T-helper 17 cell (primary cell): Measurements from ENCODE around the gene HNRNPH2. TPM values are rescaled to one million over a fixed set of nuclear protein-coding genes. Genes with fewer than 3 reads are reported as not detected.
A peak's percentile ranks its signal among the peaks of the same experiment; 100 is the strongest.

Experiments
- ATAC-seq: fragments of 150-1000 bp; cut with Tn5 transposase; 2 replicates; pipeline ENCODE4 v1.10.0; 2021; ENCODE audit warnings: mild to moderate bottlenecking, moderate library complexity
- DNase-seq, 3 donors: peaks; one replicate each; pipeline versions ENCODE4 v3.0.0 to v3.0.0-alpha.2; 2020 to 2021
- H3K9me3 ChIP-seq: one replicate; pipeline ENCODE4 v1.7.0; 2013; ENCODE audit warnings: low read length, mild to moderate bottlenecking; ENCODE audit not compliant: control insufficient read depth, poor library complexity, severe bottlenecking
- H3K27ac Mint-ChIP-seq: one replicate; pipeline ENCODE4 v1.8.0; 2022; ENCODE audit warnings: mild to moderate bottlenecking, moderate library complexity, mixed read lengths
- H3K27me3 Mint-ChIP-seq: one replicate; pipeline ENCODE4 v1.8.0; 2022; ENCODE audit warnings: mixed read lengths
- H3K36me3 Mint-ChIP-seq: one replicate; pipeline ENCODE4 v1.8.0; 2022; ENCODE audit warnings: low read depth, mixed read lengths
- H3K4me1 Mint-ChIP-seq: one replicate; pipeline ENCODE4 v1.8.0; 2022; ENCODE audit warnings: mild to moderate bottlenecking, mixed read lengths
- H3K4me3 Mint-ChIP-seq: one replicate; pipeline ENCODE4 v1.8.0; 2022; ENCODE audit warnings: mild to moderate bottlenecking, moderate library complexity, mixed read lengths
- total RNA-seq, 4 donors: library from RNA in 2 of 4; stranded (reverse) in 2 of 4; gene quantifications; one replicate each; pipeline ENCODE4 v1.2.3 and lab custom pipeline; 2022 to 2026

Gene HNRNPH2
- total RNA-seq, 2 donors from 2014 or later, result 34.7 to 43.2 TPM

DNA sequence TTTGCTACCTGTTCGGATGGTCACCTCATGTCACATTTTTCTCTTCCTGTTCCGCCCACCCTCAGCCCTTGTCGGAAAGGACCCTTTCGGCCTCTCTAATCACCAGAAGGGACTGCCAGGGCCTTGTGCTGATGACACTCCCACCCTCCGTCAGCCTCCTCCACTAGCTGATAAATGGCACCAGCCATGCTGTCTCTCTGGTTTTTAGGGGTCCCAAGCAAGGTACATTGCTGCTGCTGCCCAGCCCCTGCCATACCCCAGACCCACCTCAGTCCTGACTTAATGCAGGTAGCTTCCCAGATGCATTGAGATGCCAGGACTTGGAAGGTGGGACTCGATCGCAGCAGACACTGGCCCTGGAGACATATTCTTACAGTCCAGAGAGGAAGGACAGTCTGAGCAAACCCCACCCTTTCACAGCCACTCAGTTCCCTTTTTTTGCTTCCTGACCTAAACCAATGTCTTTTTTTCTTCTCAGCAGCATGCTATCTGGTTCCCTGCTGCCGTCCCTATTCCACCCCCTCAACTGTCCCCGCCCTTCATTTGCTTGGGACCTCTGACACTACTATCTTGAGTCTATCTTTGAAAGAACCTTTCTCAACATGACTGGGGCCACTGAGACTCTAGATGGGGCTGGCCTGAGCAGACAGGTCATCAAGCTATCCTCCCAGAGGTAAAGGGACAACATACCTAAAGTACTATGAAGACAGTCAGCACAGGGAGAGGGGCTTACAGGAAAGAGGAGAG lies 22.1 kb upstream of the HNRNPH2 start, which contains the start of gene BTK:
BTK (minus strand) TSS at position 397 of the 747 bp plus-strand sequence. CDS start 10,907 bp downstream, outside the sequence.
- Mint-ChIP-seq H3K4me1 (peaks cover under 1% of the 10 kb centered on the region), H3K36me3 (no peaks in the 10 kb centered on the region), H3K27me3 (no peaks in the 10 kb centered on the region), H3K27ac (no peak within 1 kb of the TSS), H3K4me3 (peak within 1 kb of the TSS; percentile 74)
- H3K9me3 ChIP-seq, result no peaks in the 10 kb centered on the region
- DNase-seq, result no peak
- no peak for ATAC-seq

DNA sequence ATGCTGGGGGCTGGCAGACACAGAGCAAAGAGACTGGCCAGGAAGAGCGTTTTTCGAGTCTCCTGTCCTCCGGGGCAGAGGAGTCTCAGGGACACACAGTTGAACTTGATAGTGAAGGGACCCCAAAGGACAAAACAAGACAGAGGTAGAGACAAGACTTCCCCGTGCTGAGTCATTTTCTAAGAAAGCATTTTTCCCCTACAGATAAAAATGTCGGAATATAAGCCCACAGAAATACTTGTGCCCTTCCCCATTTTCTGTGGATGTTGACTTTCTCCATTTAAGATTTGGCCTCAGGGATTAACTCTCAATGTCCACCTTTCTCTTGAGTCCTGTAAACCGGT lies 21.5 kb upstream of the HNRNPH2 start:
- no peaks in the 10 kb centered on the region for H3K27me3 Mint-ChIP-seq
- DNase-seq (no peak), ATAC-seq (no peak)
- peaks cover 6% of the 10 kb centered on the region for H3K4me1 Mint-ChIP-seq
- H3K9me3 ChIP-seq, result no peaks in the 10 kb centered on the region
- H3K27ac Mint-ChIP-seq, result no peak overlapping the region
- no peaks in the 10 kb centered on the region for H3K36me3 Mint-ChIP-seq
- H3K4me3 Mint-ChIP-seq, result no peak overlapping the region

DNA sequence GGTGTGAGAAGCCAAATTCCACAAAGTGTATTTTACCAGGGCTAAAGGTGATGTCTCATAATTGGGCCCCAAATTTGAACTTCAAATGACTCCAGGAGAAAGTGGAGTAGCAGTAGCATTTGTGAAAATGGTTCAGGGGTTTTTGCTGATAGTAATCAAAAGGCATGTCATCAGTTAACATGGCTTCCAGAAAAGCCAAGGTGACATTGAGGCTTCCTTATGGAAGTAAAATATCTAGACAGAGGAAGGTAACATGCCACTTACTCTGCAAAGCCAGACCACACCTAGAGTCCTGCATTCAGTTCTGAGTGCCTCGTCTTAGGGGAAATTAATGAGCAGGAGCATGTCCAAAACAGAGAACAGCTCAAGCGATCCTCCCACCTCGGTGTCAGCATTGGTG lies 19.4 kb upstream of the HNRNPH2 start:
- H3K36me3 Mint-ChIP-seq, result no peaks in the 10 kb centered on the region
- no peak overlapping the region for H3K27ac Mint-ChIP-seq
- H3K9me3 ChIP-seq, result no peaks in the 10 kb centered on the region
- no peak overlapping the region for H3K4me3 Mint-ChIP-seq
- no peaks in the 10 kb centered on the region for H3K27me3 Mint-ChIP-seq
- H3K4me1 Mint-ChIP-seq, result peaks cover 16% of the 10 kb centered on the region
- DNase-seq (no peak), ATAC-seq (no peak)

DNA sequence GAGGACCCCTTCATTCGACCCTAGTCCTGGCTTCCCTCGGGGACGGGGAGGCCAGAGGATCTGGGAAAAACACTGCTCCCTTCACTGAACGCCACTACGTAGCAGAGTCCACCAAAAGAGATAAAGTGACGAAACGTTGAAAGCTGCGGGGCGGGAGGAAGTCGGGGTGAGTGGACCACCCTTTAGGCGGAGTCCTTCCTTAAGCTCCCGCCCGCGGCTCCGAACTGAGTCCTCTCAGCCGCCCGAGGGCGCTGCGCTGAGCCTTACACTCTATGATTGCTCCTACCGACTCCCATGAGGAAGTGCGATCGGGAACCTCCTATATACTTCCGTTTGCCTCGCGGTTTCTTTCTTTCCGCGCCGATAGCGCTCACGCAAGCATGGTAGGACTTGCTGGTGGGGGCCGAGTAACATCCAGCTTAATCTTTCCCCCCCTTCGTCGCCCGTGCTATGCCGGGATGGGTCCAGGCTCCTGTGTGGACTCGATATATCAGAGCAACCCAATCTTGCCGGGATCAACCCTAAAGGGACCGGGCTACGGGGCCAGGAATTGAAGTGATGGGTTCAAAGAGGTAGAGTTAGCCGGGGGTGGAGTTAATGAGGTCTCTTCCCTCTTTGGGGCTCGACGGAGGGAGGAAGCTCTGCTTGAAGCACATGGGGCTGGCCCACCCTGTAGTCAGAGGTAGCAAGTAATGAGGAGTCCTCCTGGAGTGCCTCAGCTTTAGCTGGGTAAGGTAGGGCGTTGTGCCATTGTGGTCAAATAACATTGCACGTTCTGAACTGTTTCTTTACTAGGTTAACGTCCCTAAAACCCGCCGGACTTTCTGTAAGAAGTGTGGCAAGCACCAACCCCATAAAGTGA lies 17.1 kb upstream of the HNRNPH2 start, which contains the start of gene RPL36A:
RPL36A (plus strand) TSS at position 348 of the 862 bp plus-strand sequence; CDS start at position 381, 33 bp downstream.
- no peaks in the 10 kb centered on the region for H3K27me3 Mint-ChIP-seq
- ATAC-seq, result peak; percentile 95
- H3K27ac Mint-ChIP-seq, result peak within 1 kb of the TSS; percentile 89
- H3K4me1 Mint-ChIP-seq, result peaks cover 16% of the 10 kb centered on the region
- DNase-seq, result peak; percentile 57 to 68 (median 58)
- H3K9me3 ChIP-seq, result no peaks in the 10 kb centered on the region
- H3K36me3 Mint-ChIP-seq, result no peaks in the 10 kb centered on the region
- H3K4me3 Mint-ChIP-seq, result peak within 1 kb of the TSS; percentile 92

DNA sequence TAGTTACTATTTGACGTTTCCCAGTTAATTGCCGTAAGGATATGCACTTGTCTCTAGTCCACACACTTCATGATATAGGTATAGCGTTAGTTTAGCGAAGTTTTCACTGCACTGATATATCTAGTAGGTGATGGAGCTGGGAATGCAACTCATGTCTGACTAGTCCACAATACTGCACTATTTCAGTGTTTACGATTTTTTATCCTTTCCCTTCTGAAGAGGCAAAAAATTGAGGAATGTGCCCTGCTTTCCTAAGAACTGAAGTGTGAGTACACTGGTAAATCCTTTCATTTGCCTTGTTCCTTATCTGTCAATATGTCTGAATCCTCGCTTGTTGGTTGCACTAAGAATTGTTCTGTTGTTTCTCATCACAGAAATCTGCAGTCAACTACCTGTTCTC lies 16.2 kb upstream of the HNRNPH2 start:
- peaks cover 16% of the 10 kb centered on the region for H3K4me1 Mint-ChIP-seq

DNA sequence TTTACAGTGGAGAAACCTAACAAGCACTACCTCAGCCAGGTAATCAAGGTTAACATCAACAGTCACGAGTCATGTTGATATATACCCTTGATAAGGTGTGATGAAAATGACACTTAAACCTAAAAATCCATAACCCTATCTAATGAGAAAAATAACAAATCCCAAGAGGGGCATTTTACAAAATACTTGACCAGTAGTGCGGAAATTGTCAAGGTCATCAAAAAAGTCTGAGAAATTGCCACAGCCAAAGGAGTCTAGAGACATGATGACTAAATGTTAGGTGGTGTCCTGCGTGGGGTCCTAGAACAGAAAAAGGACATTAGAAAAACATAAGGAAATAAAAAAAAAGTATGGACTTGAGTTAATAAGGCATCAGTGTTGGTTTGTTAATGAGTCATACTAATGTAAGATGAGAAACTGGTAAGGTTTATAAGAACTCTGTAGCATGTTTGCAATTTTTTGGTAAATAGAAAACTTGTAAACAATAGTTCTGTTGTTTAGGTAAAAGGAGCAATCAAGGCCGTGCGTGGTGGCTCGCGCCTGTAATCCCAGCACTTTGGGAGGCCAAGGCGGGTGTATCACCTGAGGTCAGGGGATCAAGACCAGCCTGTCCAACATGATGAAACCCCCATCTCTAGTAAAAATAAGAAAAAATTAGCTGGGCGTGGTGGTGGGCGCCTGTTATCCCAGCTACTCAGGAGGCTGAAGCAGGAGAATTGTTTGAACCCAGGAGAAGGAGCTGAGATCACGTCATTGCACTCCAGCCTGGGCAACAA lies 14.3 kb upstream of the HNRNPH2 start:
- no peaks in the 10 kb centered on the region for H3K9me3 ChIP-seq
- DNase-seq (no peak), ATAC-seq (no peak)
- peaks cover 16% of the 10 kb centered on the region for H3K4me1 Mint-ChIP-seq
- no peaks in the 10 kb centered on the region for H3K27me3 Mint-ChIP-seq
- no peaks in the 10 kb centered on the region for H3K36me3 Mint-ChIP-seq
- H3K27ac Mint-ChIP-seq, result peak overlapping the region; percentile 89
- no peak overlapping the region for H3K4me3 Mint-ChIP-seq

More for the DNA sequence above, 16.2 kb upstream of the HNRNPH2 start:
- ATAC-seq (no peak), DNase-seq (no peak)
- Mint-ChIP-seq H3K27ac (peak overlapping the region; percentile 89), H3K4me3 (peak overlapping the region; percentile 92), H3K36me3 (no peaks in the 10 kb centered on the region), H3K27me3 (no peaks in the 10 kb centered on the region)
- H3K9me3 ChIP-seq, result no peaks in the 10 kb centered on the region

DNA sequence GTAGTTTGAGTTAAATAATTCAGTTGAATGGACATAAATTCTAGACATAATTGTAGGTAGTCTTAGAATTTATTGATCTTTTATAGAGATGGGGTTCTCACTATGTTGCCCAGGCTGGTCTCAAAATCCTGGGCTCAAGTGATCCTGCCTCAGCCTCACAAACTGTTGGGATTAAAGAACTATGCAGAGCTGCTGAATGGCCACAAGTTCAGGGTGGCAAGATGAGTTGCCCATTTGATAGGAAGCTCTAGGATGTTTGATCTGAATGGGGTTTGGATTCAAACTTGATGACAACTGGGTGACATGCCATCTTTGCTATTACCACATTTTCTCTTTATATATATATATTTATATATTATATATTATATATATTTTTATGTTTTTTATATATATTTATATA lies 13.7 kb upstream of the HNRNPH2 start:
- H3K4me1 Mint-ChIP-seq, result peaks cover 16% of the 10 kb centered on the region
- no peaks in the 10 kb centered on the region for H3K9me3 ChIP-seq
- H3K36me3 Mint-ChIP-seq, result no peaks in the 10 kb centered on the region
- H3K4me3 Mint-ChIP-seq, result no peak overlapping the region
- DNase-seq (no peak), ATAC-seq (no peak)
- peak overlapping the region; percentile 89 for H3K27ac Mint-ChIP-seq
- H3K27me3 Mint-ChIP-seq, result no peaks in the 10 kb centered on the region

DNA sequence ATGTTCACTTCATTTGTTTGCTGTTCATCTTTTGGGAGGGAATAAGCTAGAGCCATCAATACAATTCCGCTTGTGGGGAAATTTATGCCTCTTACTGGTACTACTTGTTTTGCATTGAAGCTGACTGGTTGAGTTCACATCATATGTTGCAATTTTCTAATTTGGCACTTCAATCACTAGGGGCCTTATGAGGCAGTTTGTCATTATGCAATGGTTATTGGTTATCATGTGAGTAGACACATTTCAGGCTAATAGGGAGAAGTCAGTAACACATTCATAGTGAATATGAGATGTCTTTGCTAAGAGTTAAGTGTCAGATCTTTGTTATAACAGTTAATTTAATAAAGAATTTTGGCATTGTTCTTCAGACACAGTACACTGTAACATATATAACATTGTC lies 12.2 kb upstream of the HNRNPH2 start:
- Mint-ChIP-seq H3K4me1 (peaks cover 18% of the 10 kb centered on the region), H3K36me3 (peaks cover 3% of the 10 kb centered on the region), H3K27me3 (no peaks in the 10 kb centered on the region), H3K27ac (no peak overlapping the region), H3K4me3 (no peak overlapping the region)
- no peaks in the 10 kb centered on the region for H3K9me3 ChIP-seq
- no peak for ATAC-seq
- no peak for DNase-seq

DNA sequence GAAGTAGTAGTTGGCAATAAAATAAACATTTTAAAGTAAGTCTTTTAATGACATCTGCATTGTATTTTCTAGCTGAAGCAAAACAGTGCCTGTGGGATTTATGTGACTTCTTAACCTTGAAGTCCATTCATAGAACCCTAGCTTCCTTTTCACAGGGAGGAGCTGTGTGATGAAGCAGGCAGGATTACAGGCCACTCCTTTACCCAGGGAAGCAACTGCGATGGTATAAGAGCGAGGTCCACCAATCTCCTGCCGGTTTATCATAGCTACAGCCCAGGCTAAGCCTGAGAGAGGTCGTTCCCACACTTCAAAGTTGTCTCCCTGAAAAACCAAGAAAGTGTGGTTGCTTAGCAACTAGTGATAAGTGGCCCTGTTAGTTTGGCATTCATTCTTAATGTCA lies 10.2 kb upstream of the HNRNPH2 start:
- no peak for DNase-seq
- H3K4me1 Mint-ChIP-seq, result peaks cover 2% of the 10 kb centered on the region

DNA sequence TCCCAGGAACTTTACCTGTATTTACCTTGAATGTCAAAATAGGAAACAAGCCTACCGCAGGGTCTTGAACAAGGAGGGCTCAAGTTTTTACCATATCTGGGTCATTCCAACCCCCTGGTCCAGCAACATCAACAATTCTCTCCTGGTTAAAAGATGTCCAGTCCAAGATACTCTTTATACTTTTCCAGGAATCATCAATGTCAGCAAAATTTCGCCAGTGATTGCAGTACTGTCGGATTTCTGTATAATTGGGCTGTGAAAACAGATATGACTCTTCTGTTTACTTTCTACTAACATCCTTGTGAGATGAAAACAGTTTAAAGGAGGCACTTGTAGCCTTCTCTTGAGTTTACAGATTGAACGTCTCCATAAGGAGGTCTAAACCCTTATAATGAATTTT lies 9.3 kb upstream of the HNRNPH2 start:
- H3K27me3 Mint-ChIP-seq, result no peaks in the 10 kb centered on the region
- H3K9me3 ChIP-seq, result no peaks in the 10 kb centered on the region
- peaks cover 3% of the 10 kb centered on the region for H3K36me3 Mint-ChIP-seq
- H3K4me3 Mint-ChIP-seq, result no peak overlapping the region
- no peak for ATAC-seq
- no peak overlapping the region for H3K27ac Mint-ChIP-seq
- H3K4me1 Mint-ChIP-seq, result peaks cover 2% of the 10 kb centered on the region
- DNase-seq, result no peak

More for the DNA sequence above, 10.2 kb upstream of the HNRNPH2 start:
- Mint-ChIP-seq H3K36me3 (peaks cover 3% of the 10 kb centered on the region), H3K4me3 (no peak overlapping the region), H3K27me3 (no peaks in the 10 kb centered on the region), H3K27ac (no peak overlapping the region)
- no peaks in the 10 kb centered on the region for H3K9me3 ChIP-seq
- no peak for ATAC-seq

DNA sequence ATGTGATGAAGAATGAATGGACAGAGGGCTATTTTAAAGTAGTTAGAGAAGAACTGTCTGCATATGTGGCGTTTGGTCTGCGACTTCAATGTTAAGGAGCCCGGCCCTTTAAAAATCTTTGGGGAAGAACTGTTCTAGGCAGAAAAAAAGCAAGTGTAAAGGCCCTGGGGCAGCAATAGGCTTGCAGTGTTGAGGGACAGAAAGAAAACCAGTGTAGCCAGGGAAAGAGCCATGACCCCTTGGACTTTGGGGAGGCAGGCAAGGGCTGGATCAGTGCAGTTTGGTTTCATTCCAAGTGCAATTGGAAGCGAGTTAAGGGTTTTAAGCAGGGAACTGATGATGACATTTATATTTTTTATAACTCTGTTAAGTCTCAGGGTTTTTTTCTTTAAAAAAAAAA lies 8.2 kb upstream of the HNRNPH2 start:
- Mint-ChIP-seq H3K27ac (no peak overlapping the region), H3K4me1 (peaks cover 2% of the 10 kb centered on the region), H3K36me3 (peaks cover 3% of the 10 kb centered on the region), H3K27me3 (no peaks in the 10 kb centered on the region), H3K4me3 (no peak overlapping the region)
- no peaks in the 10 kb centered on the region for H3K9me3 ChIP-seq
- DNase-seq (no peak), ATAC-seq (no peak)

DNA sequence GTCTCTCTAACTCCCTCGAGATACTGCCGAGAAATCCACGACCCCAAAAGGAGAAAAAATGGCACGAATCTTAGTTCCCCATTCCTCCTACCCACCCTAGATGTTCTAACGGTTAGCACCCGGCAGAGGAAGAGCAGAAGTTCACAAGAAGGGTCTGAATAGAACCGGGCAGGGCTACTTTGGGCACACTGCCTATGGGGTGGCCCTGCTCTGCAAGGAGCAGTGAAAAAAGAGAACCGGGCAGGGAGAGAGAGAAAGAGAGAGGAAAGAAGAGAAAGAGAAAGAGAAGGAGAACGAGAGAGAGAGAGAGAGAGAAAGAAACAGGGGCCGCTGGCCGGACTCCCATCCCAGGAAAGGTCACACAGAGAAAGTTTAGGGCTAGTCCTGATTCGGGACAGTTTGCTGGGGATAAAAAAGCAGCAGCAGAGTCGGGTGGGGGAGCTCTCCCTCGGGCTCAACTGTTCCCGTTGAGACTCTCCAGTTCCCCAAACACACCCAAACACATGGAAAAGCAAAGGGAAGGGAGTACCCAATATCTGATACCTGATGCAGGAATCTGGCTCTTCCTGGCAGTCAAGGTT lies 765 bp upstream of the HNRNPH2 start:
- peaks cover 13% of the 10 kb centered on the region for H3K4me1 Mint-ChIP-seq
- H3K27ac Mint-ChIP-seq, result peak overlapping the region; percentile 94
- no peaks in the 10 kb centered on the region for H3K27me3 Mint-ChIP-seq
- no peak for DNase-seq
- peaks cover 1% of the 10 kb centered on the region for H3K36me3 Mint-ChIP-seq
- no peak for ATAC-seq
- no peaks in the 10 kb centered on the region for H3K9me3 ChIP-seq
- peak overlapping the region; percentile 97 for H3K4me3 Mint-ChIP-seq

DNA sequence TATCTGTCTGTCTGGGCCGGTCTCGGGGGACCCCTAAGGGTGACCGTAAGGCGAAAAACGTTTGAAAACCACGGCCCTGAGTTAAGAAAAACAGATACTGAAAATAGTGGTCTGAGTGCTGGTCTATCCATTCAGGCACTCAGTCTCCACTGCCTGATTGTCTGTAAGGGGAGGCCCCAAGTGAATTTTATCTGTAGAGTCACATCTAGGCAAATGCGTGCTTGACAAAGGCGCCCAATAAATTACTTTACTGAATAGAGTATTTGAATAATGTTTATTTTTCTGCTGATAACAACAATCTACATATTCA lies 465 bp downstream of the HNRNPH2 start:
- DNase-seq, result no peak
- no peaks in the 10 kb centered on the region for H3K27me3 Mint-ChIP-seq
- peak overlapping the region; percentile 94 for H3K27ac Mint-ChIP-seq
- peaks cover 21% of the 10 kb centered on the region for H3K4me1 Mint-ChIP-seq
- peak; percentile 18 for ATAC-seq
- H3K36me3 Mint-ChIP-seq, result peaks cover 5% of the 10 kb centered on the region
- peak overlapping the region; percentile 97 for H3K4me3 Mint-ChIP-seq
- H3K9me3 ChIP-seq, result no peaks in the 10 kb centered on the region
